ENCODE measurements around the gene DUSP12.

Gene DUSP12, protein sequence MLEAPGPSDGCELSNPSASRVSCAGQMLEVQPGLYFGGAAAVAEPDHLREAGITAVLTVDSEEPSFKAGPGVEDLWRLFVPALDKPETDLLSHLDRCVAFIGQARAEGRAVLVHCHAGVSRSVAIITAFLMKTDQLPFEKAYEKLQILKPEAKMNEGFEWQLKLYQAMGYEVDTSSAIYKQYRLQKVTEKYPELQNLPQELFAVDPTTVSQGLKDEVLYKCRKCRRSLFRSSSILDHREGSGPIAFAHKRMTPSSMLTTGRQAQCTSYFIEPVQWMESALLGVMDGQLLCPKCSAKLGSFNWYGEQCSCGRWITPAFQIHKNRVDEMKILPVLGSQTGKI

DNA sequence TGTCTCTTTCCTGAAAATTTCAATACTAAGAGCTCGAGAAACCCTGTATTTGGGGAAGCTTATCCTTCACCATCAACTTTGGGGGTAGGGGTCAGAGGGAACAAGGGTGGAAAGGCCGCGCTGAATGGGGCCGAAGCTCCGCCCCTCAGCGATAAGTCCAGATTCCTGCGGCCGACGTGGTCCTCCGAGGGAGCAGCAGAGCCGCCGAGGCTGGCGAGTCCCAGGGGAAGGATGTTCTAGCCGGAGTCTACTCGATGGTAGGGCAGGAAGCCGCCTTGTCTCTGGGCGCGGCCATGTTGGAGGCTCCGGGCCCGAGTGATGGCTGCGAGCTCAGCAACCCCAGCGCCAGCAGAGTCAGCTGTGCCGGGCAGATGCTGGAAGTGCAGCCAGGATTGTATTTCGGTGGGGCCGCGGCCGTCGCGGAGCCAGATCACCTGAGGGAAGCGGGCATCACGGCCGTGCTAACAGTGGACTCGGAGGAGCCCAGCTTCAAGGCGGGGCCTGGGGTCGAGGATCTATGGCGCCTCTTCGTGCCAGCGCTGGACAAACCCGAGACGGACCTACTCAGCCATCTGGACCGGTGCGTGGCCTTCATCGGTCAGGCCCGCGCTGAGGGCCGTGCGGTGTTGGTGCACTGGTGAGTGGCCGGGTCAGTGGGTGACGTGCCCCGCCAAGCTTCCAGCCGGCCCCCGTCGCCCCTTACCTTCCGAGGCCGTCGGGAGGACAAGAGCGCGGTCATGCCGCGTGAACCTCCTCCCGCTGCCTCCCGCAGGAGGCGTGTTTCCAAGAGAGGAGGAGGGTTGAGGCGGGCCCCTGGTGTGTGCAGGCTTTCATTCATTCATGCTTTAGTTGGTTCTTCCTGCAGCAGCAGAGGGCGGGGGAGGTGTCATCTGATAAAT lies at the start of gene DUSP12:
Gene DUSP12 (plus strand): TSS at position 278 of the 899 bp plus-strand sequence. CDS start 16 bp downstream, at position 294.
- peak; percentile 82 for DNase-seq (ENCODE audit: extremely low read depth, low read depth)
- TF ChIP-seq, protein P1, sequence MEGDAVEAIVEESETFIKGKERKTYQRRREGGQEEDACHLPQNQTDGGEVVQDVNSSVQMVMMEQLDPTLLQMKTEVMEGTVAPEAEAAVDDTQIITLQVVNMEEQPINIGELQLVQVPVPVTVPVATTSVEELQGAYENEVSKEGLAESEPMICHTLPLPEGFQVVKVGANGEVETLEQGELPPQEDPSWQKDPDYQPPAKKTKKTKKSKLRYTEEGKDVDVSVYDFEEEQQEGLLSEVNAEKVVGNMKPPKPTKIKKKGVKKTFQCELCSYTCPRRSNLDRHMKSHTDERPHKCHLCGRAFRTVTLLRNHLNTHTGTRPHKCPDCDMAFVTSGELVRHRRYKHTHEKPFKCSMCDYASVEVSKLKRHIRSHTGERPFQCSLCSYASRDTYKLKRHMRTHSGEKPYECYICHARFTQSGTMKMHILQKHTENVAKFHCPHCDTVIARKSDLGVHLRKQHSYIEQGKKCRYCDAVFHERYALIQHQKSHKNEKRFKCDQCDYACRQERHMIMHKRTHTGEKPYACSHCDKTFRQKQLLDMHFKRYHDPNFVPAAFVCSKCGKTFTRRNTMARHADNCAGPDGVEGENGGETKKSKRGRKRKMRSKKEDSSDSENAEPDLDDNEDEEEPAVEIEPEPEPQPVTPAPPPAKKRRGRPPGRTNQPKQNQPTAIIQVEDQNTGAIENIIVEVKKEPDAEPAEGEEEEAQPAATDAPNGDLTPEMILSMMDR (IDR thresholded peaks at IDR 0.05; ENCODE audit: low read depth, low read length, missing control alignments), result no peak
- peak within 1 kb of the TSS; percentile 96 for H3K4me3 ChIP-seq (replicated peaks; ENCODE audit: low read depth, low read length)

DNA sequence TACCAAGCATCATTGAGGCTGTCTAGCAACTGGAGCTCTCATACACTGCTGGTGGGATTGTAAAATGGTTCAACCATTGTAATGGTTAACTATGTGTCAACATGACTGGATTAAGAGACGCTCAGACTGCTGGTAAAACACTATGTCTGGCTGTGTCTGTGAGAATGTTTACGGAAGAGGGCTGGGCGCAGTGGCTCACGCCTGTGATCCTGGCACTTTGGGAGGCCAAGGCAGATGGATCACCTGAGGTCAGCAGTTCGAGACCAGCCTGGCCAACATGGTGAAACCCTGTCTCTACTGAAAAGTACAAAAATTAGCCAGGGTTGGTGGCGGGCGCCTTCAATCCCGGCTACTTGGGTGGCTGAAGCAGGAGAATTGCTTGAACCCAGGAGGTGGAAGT lies 47.3 kb upstream of the DUSP12 start:
- no peak for DNase-seq (ENCODE audit: extremely low read depth, low read depth)
- no peak overlapping the region for H3K4me3 ChIP-seq (replicated peaks; ENCODE audit: low read depth, low read length)
- TF ChIP-seq, protein P1 (IDR thresholded peaks at IDR 0.05; ENCODE audit: low read depth, low read length, missing control alignments), result no peak

DNA sequence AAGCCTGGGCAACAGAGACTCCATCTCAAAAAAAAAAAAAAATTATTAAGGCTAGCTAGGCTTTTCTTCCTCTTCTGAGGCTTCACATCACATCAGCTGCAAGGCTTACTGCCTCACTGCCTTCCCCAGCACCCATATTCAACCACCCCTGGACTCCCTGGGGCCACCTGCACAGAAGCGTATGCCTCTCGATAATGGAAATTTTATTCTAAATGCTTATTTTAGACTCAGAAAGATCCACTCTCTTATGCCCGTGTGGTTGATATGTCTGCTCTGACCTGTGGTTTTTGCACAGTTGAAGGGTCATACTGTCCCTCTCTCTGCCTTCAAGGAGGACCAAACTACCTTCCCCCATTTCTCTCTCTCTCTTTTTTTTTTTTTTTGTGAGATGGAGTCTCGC lies 44.0 kb upstream of the DUSP12 start:
- TF ChIP-seq, protein P1 (IDR thresholded peaks at IDR 0.05; ENCODE audit: low read depth, low read length, missing control alignments), result no peak
- H3K4me3 ChIP-seq (replicated peaks; ENCODE audit: low read depth, low read length), result no peak overlapping the region
- DNase-seq (ENCODE audit: extremely low read depth, low read depth), result no peak

DNA sequence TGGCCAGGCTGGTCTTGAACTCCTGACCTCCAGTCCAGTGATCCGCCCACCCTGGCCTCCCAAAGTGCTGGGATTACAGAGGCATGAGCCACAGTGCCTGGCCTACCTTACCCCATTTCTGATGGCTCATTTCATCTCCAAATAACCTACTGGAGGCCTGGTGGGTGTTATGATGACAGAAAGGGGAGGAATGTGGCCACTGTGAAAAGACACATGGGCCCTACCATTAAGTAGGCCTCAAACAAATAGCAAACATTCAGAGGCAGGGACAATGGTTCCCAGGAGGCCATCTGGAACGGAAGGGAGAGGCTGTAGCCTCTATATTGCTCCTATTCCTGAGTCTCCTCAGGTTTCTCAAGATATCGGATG lies 43.5 kb upstream of the DUSP12 start:
- no peak overlapping the region for H3K4me3 ChIP-seq (replicated peaks; ENCODE audit: low read depth, low read length)
- TF ChIP-seq, protein P1 (IDR thresholded peaks at IDR 0.05; ENCODE audit: low read depth, low read length, missing control alignments), result no peak
- no peak for DNase-seq (ENCODE audit: extremely low read depth, low read depth)

DNA sequence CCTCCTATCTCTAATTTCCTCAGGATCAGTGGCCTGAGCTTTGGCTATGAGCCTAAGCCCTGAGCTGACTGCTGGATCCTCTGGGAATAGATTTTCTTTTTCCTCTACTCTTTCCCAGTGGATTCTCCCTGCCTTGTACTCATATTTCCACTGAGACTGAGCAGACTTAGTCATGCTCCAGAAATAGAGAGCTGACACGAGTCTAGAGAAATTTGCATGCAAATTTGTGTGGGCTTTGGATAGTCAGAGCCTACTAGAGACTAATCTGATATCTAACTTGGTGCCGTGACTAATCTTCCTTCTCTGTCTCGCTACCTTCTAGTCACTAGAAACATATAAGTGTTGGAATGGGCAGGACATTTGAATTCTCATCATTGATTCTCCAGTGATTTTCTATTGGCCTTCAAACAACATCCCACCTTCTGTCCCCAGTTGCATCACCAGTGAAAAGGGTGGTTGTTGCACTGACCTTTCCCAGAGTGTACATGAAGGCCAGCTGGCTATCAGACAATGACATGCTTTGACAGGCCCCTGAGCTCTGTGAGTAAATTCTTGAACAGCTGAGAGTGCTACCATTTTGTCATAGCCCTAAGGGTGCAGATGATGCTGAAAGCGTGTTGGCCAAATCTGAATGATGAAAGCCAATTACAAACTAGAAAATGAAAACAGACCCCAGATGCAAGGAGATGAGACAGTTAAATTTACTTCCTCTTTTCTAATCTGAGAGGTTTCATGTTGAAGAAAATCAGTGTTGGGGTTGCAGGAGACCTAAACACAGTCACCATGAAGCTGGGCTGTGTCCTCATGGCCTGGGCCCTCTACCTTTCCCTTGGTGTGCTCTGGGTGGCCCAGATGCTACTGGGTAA lies 42.9 kb upstream of the DUSP12 start, which contains the start of gene FCRLA:
Gene FCRLA (plus strand): TSS at position 748 of the 866 bp plus-strand sequence. CDS start 36 bp downstream, at position 784.
- TF ChIP-seq, protein P1 (IDR thresholded peaks at IDR 0.05; ENCODE audit: low read depth, low read length, missing control alignments), result no peak
- peak; percentile 72 for DNase-seq (ENCODE audit: extremely low read depth, low read depth)
- H3K4me3 ChIP-seq (replicated peaks; ENCODE audit: low read depth, low read length), result no peak within 1 kb of the TSS

DNA sequence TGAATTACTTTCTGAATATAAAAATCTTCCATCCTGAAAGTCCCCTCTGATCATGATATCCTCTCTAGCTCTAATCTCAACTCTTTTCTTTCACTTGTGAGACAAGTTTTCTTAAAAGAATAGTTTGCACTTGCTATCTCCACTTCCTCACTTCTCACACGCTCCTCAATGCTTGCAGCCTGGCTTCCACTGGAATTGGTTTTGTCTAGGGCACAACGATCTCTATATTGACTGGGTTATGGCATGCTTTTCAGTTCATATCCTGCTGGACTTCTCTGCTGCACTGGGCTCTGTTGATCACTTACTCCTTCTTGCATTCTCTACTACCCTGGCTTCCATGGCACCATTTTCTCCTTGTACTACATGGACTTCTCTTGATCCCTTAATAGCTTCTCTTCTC lies 42.1 kb upstream of the DUSP12 start:
- DNase-seq (ENCODE audit: extremely low read depth, low read depth), result no peak
- TF ChIP-seq, protein P1 (IDR thresholded peaks at IDR 0.05; ENCODE audit: low read depth, low read length, missing control alignments), result no peak
- H3K4me3 ChIP-seq (replicated peaks; ENCODE audit: low read depth, low read length), result no peak overlapping the region

Measured in HFF-Myc (cell line).